ENCODE results near the gene CD101.

The CD101 gene

DNA sequence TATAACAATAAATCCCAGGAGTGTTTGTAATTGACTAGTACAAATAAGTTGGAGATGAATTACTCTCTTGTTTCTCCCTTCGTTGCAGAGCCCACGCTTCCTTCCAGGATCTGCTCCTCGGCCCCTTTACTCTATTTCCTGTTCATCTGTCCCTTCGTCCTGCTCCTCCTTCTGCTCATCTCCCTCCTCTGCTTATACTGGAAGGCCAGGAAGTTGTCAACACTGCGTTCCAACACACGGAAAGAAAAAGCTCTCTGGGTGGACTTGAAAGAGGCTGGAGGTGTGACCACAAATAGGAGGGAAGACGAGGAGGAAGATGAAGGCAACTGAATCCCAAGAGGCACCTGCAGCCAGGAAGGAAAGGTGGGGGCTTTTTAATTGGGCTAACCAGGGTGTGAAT, 32.2 kb downstream of the CD101 start:
- no peak overlapping the region for H3K4me3 ChIP-seq (ENCODE audit: low read depth, low read length)
- TF ChIP-seq, protein P1, sequence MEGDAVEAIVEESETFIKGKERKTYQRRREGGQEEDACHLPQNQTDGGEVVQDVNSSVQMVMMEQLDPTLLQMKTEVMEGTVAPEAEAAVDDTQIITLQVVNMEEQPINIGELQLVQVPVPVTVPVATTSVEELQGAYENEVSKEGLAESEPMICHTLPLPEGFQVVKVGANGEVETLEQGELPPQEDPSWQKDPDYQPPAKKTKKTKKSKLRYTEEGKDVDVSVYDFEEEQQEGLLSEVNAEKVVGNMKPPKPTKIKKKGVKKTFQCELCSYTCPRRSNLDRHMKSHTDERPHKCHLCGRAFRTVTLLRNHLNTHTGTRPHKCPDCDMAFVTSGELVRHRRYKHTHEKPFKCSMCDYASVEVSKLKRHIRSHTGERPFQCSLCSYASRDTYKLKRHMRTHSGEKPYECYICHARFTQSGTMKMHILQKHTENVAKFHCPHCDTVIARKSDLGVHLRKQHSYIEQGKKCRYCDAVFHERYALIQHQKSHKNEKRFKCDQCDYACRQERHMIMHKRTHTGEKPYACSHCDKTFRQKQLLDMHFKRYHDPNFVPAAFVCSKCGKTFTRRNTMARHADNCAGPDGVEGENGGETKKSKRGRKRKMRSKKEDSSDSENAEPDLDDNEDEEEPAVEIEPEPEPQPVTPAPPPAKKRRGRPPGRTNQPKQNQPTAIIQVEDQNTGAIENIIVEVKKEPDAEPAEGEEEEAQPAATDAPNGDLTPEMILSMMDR (IDR thresholded peaks at IDR 0.05; ENCODE audit: control insufficient read depth, extremely low read depth, insufficient read depth): no peak
- DNase-seq (ENCODE audit: low read depth): no peak

GRCh38 chr1:117034791-117035290, 33.3 kb downstream of the CD101 start:
- DNase-seq (ENCODE audit: low read depth): no peak
- no peak overlapping the region for H3K4me3 ChIP-seq (ENCODE audit: low read depth, low read length)
- TF ChIP-seq, protein P1 (IDR thresholded peaks at IDR 0.05; ENCODE audit: control insufficient read depth, extremely low read depth, insufficient read depth): no peak

DNA sequence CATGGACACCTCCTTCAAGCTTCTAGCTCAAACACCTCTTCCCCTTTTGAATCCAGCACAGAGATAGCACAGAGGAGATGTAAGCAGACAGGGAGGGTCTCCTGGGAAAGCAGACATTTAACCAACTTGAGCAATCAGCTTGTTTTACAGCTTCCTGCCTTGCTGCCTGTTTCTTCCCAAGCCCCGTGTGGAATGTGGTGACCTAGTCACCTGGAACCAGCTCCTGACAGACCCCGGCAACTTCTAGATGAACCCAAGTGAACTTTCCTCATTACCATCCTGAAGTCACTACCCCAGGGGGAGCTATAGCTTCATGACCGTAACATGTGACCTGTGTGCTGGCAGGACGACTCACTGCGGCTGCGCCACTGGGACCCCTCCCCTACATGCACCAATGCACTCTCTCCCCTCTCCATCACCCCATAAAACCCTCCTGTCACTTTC, 34.5 kb downstream of the CD101 start:
- no peak for DNase-seq (ENCODE audit: low read depth)
- H3K4me3 ChIP-seq (ENCODE audit: low read depth, low read length): no peak overlapping the region
- TF ChIP-seq, protein P1 (IDR thresholded peaks at IDR 0.05; ENCODE audit: control insufficient read depth, extremely low read depth, insufficient read depth): no peak

GRCh38 chr1:117037802-117038201, 36.2 kb downstream of the CD101 start:
- no peak for DNase-seq (ENCODE audit: low read depth)
- TF ChIP-seq, protein P1 (IDR thresholded peaks at IDR 0.05; ENCODE audit: control insufficient read depth, extremely low read depth, insufficient read depth): no peak
- no peak overlapping the region for H3K4me3 ChIP-seq (ENCODE audit: low read depth, low read length)

DNA sequence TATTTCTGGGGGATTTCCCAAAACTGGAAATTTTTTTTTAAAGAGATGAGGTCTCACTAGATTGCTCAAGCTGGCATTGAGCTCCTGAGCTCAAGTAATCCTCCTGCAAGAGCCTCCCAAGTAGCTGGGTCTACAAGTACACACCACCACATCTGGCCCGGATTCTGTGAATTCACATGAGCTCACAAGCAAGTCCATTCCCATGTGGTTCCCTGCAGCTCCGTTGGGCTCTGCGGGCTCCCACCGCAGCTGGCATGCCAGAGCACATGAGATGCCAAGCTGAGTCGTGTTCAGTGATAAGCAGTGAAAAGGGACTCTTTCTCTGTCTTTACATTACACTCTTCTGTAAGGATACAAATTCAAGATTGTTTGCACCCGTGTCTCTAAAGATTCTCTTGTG, 36.7 kb downstream of the CD101 start:
- DNase-seq (ENCODE audit: low read depth): no peak
- TF ChIP-seq, protein P1 (IDR thresholded peaks at IDR 0.05; ENCODE audit: control insufficient read depth, extremely low read depth, insufficient read depth): no peak

GRCh38 chr1:117044217-117044616, 42.7 kb downstream of the CD101 start:
- TF ChIP-seq, protein P1 (IDR thresholded peaks at IDR 0.05; ENCODE audit: control insufficient read depth, extremely low read depth, insufficient read depth): no peak
- H3K4me3 ChIP-seq (ENCODE audit: low read depth, low read length): no peak overlapping the region
- no peak for DNase-seq (ENCODE audit: low read depth)

More for the DNA sequence above, 36.7 kb downstream of the CD101 start:
- no peak overlapping the region for H3K4me3 ChIP-seq (ENCODE audit: low read depth, low read length)

- DNase-seq (ENCODE audit: low read depth): no peak
- no peak overlapping the region for H3K4me3 ChIP-seq (ENCODE audit: low read depth, low read length)
- TF ChIP-seq, protein P1 (IDR thresholded peaks at IDR 0.05; ENCODE audit: control insufficient read depth, extremely low read depth, insufficient read depth): no peak
These were observed 44.1 kb downstream of the CD101 start for GRCh38 chr1:117045644-117046043.

Measured in LNCaP clone FGC (cell line).